Mesenchymal stem cell (in vitro differentiated cells and primary cell): ENCODE results near the gene CAMKMT.

Source experiments
- DNase-seq: peaks from one replicate; pipeline ENCODE4 v3.0.0-alpha.2; 2013
- H2AFZ ChIP-seq: one replicate; pipeline ENCODE4 v1.6.1; 2013; ENCODE audit warnings: low read depth, mild to moderate bottlenecking, control low read depth, inconsistent platforms, low read length, moderate library complexity
- H2AK5ac ChIP-seq: 2 replicates; pipeline ENCODE4 v1.6.1; 2013; ENCODE audit warnings: low read length, moderate library complexity, mild to moderate bottlenecking, inconsistent platforms; ENCODE audit not compliant: severe bottlenecking
- H2BK120ac ChIP-seq: one replicate; pipeline ENCODE4 v1.6.1; 2013; ENCODE audit warnings: low read depth, mild to moderate bottlenecking, inconsistent platforms, low read length, moderate library complexity
- H2BK12ac ChIP-seq, 2 experiments: one replicate each; pipeline ENCODE4 v1.6.1; 2013; ENCODE audit warnings: inconsistent platforms in 2 of 2, low read length in 2 of 2, mild to moderate bottlenecking in 2 of 2, moderate library complexity in 2 of 2, control low read depth in 1 of 2
- H2BK15ac ChIP-seq: one replicate; pipeline ENCODE4 v1.6.1; 2013; ENCODE audit warnings: mild to moderate bottlenecking, low read depth, inconsistent platforms; ENCODE audit not compliant: poor library complexity, severe bottlenecking
- H2BK5ac ChIP-seq: 2 replicates; pipeline ENCODE4 v1.6.1; 2013; ENCODE audit warnings: low read depth, mild to moderate bottlenecking, low read length, control low read depth, inconsistent platforms; ENCODE audit not compliant: poor library complexity, severe bottlenecking
- H3K14ac ChIP-seq, 2 experiments: one replicate each; pipeline ENCODE4 v1.6.1; 2013; ENCODE audit warnings: inconsistent platforms in 2 of 2, low read length in 2 of 2, control low read depth in 1 of 2, mild to moderate bottlenecking in 1 of 2, moderate library complexity in 1 of 2
- H3K18ac ChIP-seq, 2 experiments: one replicate each; pipeline ENCODE4 v1.6.1; 2013; ENCODE audit warnings: inconsistent platforms in 2 of 2, low read length in 2 of 2, control low read depth in 1 of 2, low read depth in 1 of 2, mild to moderate bottlenecking in 1 of 2
- H3K23ac ChIP-seq, 2 experiments: one replicate each; pipeline ENCODE4 v1.6.1; 2013; ENCODE audit warnings: inconsistent platforms in 2 of 2, low read length in 2 of 2, mild to moderate bottlenecking in 2 of 2, moderate library complexity in 2 of 2, control low read depth in 1 of 2
- H3K27ac ChIP-seq: 2 replicates; pipeline ENCODE4 v1.5.1; 2013; ENCODE audit warnings: mild to moderate bottlenecking, moderate library complexity, low read length, control low read depth, inconsistent platforms; ENCODE audit not compliant: poor library complexity, severe bottlenecking
- H3K27me3 ChIP-seq, 2 experiments: 2 replicates each; pipeline versions ENCODE4 v1.6.1 to v1.7.0; 2013; ENCODE audit warnings: low read length in 2 of 2, mild to moderate bottlenecking in 2 of 2, moderate library complexity in 2 of 2, control low read depth in 1 of 2, inconsistent platforms in 1 of 2; ENCODE audit not compliant: control insufficient read depth in 1 of 2, insufficient read depth in 1 of 2
- H3K36me3 ChIP-seq, 2 experiments: 2 replicates each; pipeline versions ENCODE4 v1.6.1 to v1.7.0; 2013; ENCODE audit warnings: low read length in 2 of 2, control low read depth in 1 of 2, inconsistent platforms in 1 of 2, low read depth in 1 of 2, mild to moderate bottlenecking in 1 of 2; ENCODE audit not compliant: insufficient read depth in 2 of 2, control insufficient read depth in 1 of 2
- H3K4ac ChIP-seq, 2 experiments: one replicate each; pipeline ENCODE4 v1.6.1; 2013; ENCODE audit warnings: inconsistent platforms in 2 of 2, low read length in 2 of 2, mild to moderate bottlenecking in 2 of 2, moderate library complexity in 2 of 2, control low read depth in 1 of 2, low read depth in 1 of 2
- H3K4me1 ChIP-seq: 2 replicates; pipeline ENCODE4 v1.6.1; 2013; ENCODE audit warnings: low read depth, low read length, control low read depth; ENCODE audit not compliant: control insufficient read depth, insufficient read depth
- H3K4me2 ChIP-seq: 2 replicates; pipeline ENCODE4 v1.6.1; 2013; ENCODE audit warnings: low read length, mild to moderate bottlenecking, inconsistent platforms; ENCODE audit not compliant: poor library complexity, severe bottlenecking
- H3K4me3 ChIP-seq, 2 experiments: 2 replicates each; pipeline versions ENCODE4 v1.5.1 to v1.7.0; 2013; ENCODE audit warnings: low read length in 2 of 2, mild to moderate bottlenecking in 2 of 2, control low read depth in 1 of 2, low read depth in 1 of 2; ENCODE audit not compliant: insufficient read depth in 1 of 2
- H3K79me1 ChIP-seq: replicated peaks from 2 replicates; pipeline ENCODE4 v1.6.1; 2013; ENCODE audit warnings: mild to moderate bottlenecking, control low read depth, low read length, inconsistent platforms; ENCODE audit not compliant: poor library complexity, severe bottlenecking
- H3K9ac ChIP-seq: 2 replicates; pipeline ENCODE4 v1.7.0; 2013; ENCODE audit warnings: mild to moderate bottlenecking, low read length, moderate library complexity
- H3K9me3 ChIP-seq: 2 replicates; pipeline ENCODE4 v1.7.0; 2013; ENCODE audit warnings: mild to moderate bottlenecking, low read length; ENCODE audit not compliant: control insufficient read depth
- H4K8ac ChIP-seq: one replicate; pipeline ENCODE4 v1.6.1; 2013; ENCODE audit warnings: inconsistent platforms, mild to moderate bottlenecking, low read length, moderate library complexity
- H4K91ac ChIP-seq: one replicate; pipeline ENCODE4 v1.6.1; 2013; ENCODE audit warnings: mild to moderate bottlenecking, low read length, inconsistent platforms
- WGBS: methylation state at CpG from one replicate; pipeline ENCODE4 v1.1.7; 2013; ENCODE audit warnings: mixed read lengths; 5-methylcytosine and 5-hydroxymethylcytosine counted together

The CAMKMT gene

DNA sequence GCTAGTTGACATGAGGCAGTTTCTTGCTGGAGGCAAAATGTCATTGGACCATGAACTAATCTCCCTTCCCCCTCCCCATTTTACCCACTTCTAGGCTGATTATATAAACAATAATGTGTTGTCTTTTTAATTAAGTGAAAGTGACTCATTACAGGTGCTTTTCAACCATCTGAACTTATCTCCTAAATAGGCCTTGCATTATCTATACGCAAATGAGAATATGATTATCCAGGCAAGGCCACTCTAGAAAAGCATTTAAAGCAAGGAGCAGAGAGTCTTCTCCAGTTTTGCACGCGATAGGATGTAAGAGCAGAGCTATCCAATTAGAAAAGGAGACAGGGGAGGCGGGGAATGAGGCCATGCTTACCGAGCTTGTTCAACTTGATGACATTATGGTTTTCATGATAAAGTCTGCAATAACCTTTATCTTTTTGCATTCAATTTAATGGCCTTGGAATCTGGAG lies 293.7 kb downstream of the CAMKMT start:
- Histone ChIP-seq H2AFZ (no peak overlapping the region), H3K27me3 (no peaks in the 10 kb centered on the region), H3K4ac (no peak overlapping the region), H2AK5ac (no peak overlapping the region), H4K8ac (no peak overlapping the region), H4K91ac (no peak overlapping the region), H2BK12ac (no peak overlapping the region), H3K9ac (no peak overlapping the region), H3K4me3 (no peak overlapping the region), H2BK5ac (no peak overlapping the region), H2BK15ac (no peak overlapping the region), H3K4me2 (no peak overlapping the region), H2BK120ac (no peak overlapping the region), H3K27ac (no peak overlapping the region), H3K79me1 (no peaks in the 10 kb centered on the region), H3K18ac (no peak overlapping the region), H3K14ac (no peak overlapping the region), H3K36me3 (no peaks in the 10 kb centered on the region), H3K4me1 (no peaks in the 10 kb centered on the region), H3K9me3 (no peaks in the 10 kb centered on the region), H3K23ac (no peak overlapping the region)
- 88% methylated on average over 4 of the region's 5 CpGs for WGBS
- DNase-seq, result no peak

DNA sequence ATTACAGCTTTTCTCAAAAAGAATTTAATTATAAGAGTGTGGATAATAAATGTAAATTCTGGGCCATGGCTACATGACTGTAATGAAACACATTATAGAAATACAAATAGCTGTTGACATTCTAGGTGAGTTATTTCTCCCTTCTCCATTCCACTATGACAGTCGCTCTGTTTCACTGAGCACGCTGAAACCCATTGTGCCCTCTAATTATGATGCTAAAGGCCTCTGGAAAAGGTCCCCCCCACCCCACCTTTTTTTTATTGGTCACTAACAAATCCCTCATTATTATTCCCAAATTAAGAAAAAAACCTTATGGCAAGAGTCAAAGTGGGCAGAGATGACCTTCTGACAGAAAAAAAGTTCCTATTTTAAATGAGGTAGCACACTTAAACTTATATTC lies 294.7 kb downstream of the CAMKMT start:
- no peaks in the 10 kb centered on the region for H3K27me3 ChIP-seq
- no peak overlapping the region for H3K18ac ChIP-seq
- DNase-seq, result no peak
- H2BK15ac ChIP-seq, result no peak overlapping the region
- 81% methylated on average over 2 of the region's 2 CpGs for WGBS
- no peak overlapping the region for H4K8ac ChIP-seq
- H2AFZ ChIP-seq, result no peak overlapping the region
- no peaks in the 10 kb centered on the region for H3K4me1 ChIP-seq
- no peak overlapping the region for H3K23ac ChIP-seq
- H2BK5ac ChIP-seq, result no peak overlapping the region
- H3K4me2 ChIP-seq, result no peak overlapping the region
- H3K4ac ChIP-seq, result no peak overlapping the region
- H3K4me3 ChIP-seq, result no peak overlapping the region
- no peak overlapping the region for H4K91ac ChIP-seq
- H2BK120ac ChIP-seq, result no peak overlapping the region
- H2BK12ac ChIP-seq, result no peak overlapping the region
- no peak overlapping the region for H3K14ac ChIP-seq
- no peaks in the 10 kb centered on the region for H3K9me3 ChIP-seq
- no peak overlapping the region for H2AK5ac ChIP-seq
- no peaks in the 10 kb centered on the region for H3K79me1 ChIP-seq
- no peaks in the 10 kb centered on the region for H3K36me3 ChIP-seq
- no peak overlapping the region for H3K9ac ChIP-seq
- H3K27ac ChIP-seq, result no peak overlapping the region

DNA sequence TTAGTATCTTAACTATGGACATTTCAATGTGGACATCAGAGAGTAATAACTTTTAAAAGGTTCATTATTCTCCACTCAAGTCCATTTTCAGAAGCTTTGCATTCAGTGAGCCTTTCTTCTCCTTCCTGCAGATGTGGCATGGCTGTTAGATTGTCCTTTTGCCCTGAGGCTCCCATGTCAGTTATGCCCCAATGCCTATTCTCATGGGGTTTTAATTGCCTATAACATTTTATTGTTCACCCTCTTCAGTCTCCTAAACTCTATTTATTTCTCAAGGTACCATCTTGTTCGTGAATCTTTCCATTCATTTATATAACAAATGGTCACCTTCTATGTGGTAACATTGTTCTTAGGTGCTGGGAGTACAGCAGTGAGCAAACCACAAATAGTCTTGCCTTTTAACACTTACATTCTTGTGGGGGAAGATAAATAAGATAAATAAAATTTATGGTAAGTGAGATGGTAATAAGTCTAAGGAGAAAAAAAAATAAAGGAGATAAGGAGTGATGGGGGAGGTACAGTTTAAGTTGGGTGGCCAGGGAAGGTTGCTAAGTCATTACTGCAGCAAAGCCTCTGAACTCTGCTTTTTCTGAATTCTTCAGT lies 301.8 kb downstream of the CAMKMT start:
- no peak overlapping the region for H4K8ac ChIP-seq
- H3K4ac ChIP-seq, result no peak overlapping the region
- no peaks in the 10 kb centered on the region for H3K9me3 ChIP-seq
- WGBS, result 80% methylated on average over 1 of the region's 1 CpG
- no peaks in the 10 kb centered on the region for H3K4me1 ChIP-seq
- H3K9ac ChIP-seq, result no peak overlapping the region
- no peak overlapping the region for H2BK120ac ChIP-seq
- no peak for DNase-seq
- no peak overlapping the region for H3K27ac ChIP-seq
- H3K14ac ChIP-seq, result no peak overlapping the region
- no peak overlapping the region for H2BK5ac ChIP-seq
- no peak overlapping the region for H2AFZ ChIP-seq
- no peak overlapping the region for H3K23ac ChIP-seq
- no peak overlapping the region for H3K4me2 ChIP-seq
- H2BK12ac ChIP-seq, result no peak overlapping the region
- H2AK5ac ChIP-seq, result no peak overlapping the region
- no peaks in the 10 kb centered on the region for H3K36me3 ChIP-seq
- no peak overlapping the region for H2BK15ac ChIP-seq
- H4K91ac ChIP-seq, result no peak overlapping the region
- H3K4me3 ChIP-seq, result no peak overlapping the region
- H3K27me3 ChIP-seq, result no peaks in the 10 kb centered on the region
- no peak overlapping the region for H3K18ac ChIP-seq
- H3K79me1 ChIP-seq, result no peaks in the 10 kb centered on the region

DNA sequence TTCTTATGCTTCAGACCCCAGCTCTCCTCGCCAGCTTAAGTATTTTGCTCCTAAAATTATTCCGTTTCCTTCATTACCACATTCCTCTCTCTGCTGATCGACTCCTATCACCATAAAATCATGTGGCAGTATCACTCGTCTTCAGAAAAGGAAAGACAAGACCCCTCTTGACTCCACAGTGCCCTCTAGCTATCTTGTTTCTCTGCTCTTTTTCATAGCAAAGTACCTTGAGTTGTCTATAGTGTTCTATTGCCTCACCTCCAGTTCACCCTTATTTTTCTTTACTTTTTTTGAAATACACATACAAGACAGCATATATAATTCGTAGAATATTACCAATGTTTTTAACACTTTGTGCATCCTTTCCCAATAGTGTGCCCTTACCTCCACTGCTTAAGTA lies 306.6 kb downstream of the CAMKMT start:
- no peak overlapping the region for H2AK5ac ChIP-seq
- H2AFZ ChIP-seq, result no peak overlapping the region
- no peak for DNase-seq
- H3K79me1 ChIP-seq, result no peaks in the 10 kb centered on the region
- H2BK15ac ChIP-seq, result no peak overlapping the region
- no peaks in the 10 kb centered on the region for H3K36me3 ChIP-seq
- H3K4me3 ChIP-seq, result no peak overlapping the region
- H3K27me3 ChIP-seq, result no peaks in the 10 kb centered on the region
- H2BK12ac ChIP-seq, result no peak overlapping the region
- no peaks in the 10 kb centered on the region for H3K4me1 ChIP-seq
- H3K18ac ChIP-seq, result no peak overlapping the region
- no peaks in the 10 kb centered on the region for H3K9me3 ChIP-seq
- H2BK5ac ChIP-seq, result no peak overlapping the region
- H3K4ac ChIP-seq, result no peak overlapping the region
- no peak overlapping the region for H4K91ac ChIP-seq
- H3K9ac ChIP-seq, result no peak overlapping the region
- H4K8ac ChIP-seq, result no peak overlapping the region
- H3K14ac ChIP-seq, result no peak overlapping the region
- WGBS, result 62% methylated on average over 5 of the region's 5 CpGs
- H3K27ac ChIP-seq, result no peak overlapping the region
- no peak overlapping the region for H3K4me2 ChIP-seq
- H2BK120ac ChIP-seq, result no peak overlapping the region
- H3K23ac ChIP-seq, result no peak overlapping the region
